Neural crest cell (in vitro differentiated cells): Measurements from ENCODE around the gene CHRNB2. TPM values are rescaled to one million over a fixed set of nuclear protein-coding genes. Genes with fewer than 3 reads are reported as not detected.
A peak's percentile ranks its signal among the peaks of the same experiment; 100 is the strongest.
"Not testable (repeated sequence)": the region's sequence is repeated elsewhere in the genome, so short reads cannot be mapped to it uniquely, and the experiment has no call there.

Experiments used
- DNase-seq: peaks from one replicate; pipeline ENCODE4 v3.0.0; 2021; ENCODE audit warnings: low read depth, mixed read lengths, low spot score
- H3K27ac Mint-ChIP-seq: one replicate; pipeline ENCODE4 v1.8.0; 2021; ENCODE audit warnings: mild to moderate bottlenecking, mixed read lengths; ENCODE audit not compliant: unreplicated experiment
- H3K27me3 Mint-ChIP-seq: 2 replicates; pipeline ENCODE4 v1.8.0; 2021; ENCODE audit warnings: low read depth, mild to moderate bottlenecking, mixed read lengths
- H3K36me3 Mint-ChIP-seq: 2 replicates; pipeline ENCODE4 v1.8.0; 2021; ENCODE audit warnings: low read depth, mild to moderate bottlenecking, mixed read lengths
- H3K4me1 Mint-ChIP-seq: 2 replicates; pipeline ENCODE4 v1.8.0; 2021; ENCODE audit warnings: mixed read lengths
- H3K4me3 Mint-ChIP-seq: one replicate; pipeline ENCODE4 v1.8.0; 2021; ENCODE audit warnings: mild to moderate bottlenecking, mixed read lengths
- H3K9me3 Mint-ChIP-seq: 2 replicates; pipeline ENCODE4 v1.8.0; 2021; ENCODE audit warnings: mixed read lengths
- total RNA-seq: library from RNA; stranded (reverse); gene quantifications from 2 replicates; pipeline ENCODE4 v1.2.1, GENCODE V29; 2021
- TF ChIP-seq, protein P1 (sequence below): fragments of 200-600 bp; sonication (generic); conservative IDR thresholded peaks from 2 replicates; pipeline ENCODE4 v1.5.0; 2021; ENCODE audit warnings: antibody characterized with exemption, mild to moderate bottlenecking

Gene CHRNB2
- total RNA-seq, 1 donor from 2014 or later = 8.7 TPM

DNA sequence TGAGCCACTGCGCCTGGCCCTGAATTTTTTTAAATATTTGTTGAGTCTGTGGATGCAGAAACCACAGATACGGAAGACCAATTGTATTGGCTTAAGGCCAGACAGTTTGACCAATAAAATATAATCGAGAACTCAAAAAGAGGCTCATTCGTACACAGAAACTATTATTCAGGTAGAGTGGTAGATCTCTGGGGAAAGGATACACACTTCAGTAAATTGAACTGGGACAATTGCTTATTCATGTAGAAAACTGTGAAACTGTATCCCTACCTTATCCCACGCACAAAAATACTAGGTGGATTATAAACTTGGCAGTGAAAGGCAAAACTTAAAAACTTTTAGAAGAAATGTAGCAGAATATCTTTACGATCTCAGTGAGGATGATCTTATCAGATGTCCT, 40.4 kb upstream of the CHRNB2 start:
- H3K36me3 Mint-ChIP-seq = no peaks in the 10 kb centered on the region
- no peak overlapping the region for H3K27ac Mint-ChIP-seq
- TF ChIP-seq, protein P1, sequence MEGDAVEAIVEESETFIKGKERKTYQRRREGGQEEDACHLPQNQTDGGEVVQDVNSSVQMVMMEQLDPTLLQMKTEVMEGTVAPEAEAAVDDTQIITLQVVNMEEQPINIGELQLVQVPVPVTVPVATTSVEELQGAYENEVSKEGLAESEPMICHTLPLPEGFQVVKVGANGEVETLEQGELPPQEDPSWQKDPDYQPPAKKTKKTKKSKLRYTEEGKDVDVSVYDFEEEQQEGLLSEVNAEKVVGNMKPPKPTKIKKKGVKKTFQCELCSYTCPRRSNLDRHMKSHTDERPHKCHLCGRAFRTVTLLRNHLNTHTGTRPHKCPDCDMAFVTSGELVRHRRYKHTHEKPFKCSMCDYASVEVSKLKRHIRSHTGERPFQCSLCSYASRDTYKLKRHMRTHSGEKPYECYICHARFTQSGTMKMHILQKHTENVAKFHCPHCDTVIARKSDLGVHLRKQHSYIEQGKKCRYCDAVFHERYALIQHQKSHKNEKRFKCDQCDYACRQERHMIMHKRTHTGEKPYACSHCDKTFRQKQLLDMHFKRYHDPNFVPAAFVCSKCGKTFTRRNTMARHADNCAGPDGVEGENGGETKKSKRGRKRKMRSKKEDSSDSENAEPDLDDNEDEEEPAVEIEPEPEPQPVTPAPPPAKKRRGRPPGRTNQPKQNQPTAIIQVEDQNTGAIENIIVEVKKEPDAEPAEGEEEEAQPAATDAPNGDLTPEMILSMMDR = no peak
- no peak overlapping the region for H3K4me3 Mint-ChIP-seq
- H3K9me3 Mint-ChIP-seq = no peaks in the 10 kb centered on the region
- H3K4me1 Mint-ChIP-seq = no peaks in the 10 kb centered on the region
- H3K27me3 Mint-ChIP-seq = no peaks in the 10 kb centered on the region
- DNase-seq = no peak

DNA sequence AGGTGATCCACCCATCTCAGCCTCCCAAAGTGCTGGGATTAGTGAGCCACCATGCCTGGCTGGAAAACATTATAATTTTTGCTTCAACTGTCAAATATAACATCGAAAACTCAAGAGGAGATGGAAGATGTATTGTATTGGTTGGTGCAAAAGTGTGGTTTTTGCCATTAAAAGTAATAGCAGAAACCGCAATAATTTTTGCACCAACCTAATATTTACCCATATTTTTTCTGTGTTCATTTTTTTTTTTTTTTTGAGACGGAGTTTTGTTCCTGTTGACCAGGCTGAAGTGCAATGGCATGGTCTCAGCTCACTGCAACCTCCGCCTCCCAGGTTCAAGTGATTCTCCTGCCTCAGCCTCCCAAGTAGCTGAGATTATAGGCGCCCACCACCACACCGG, 38.3 kb upstream of the CHRNB2 start:
- Mint-ChIP-seq H3K27me3 (no peaks in the 10 kb centered on the region), H3K27ac (no peak overlapping the region), H3K4me3 (no peak overlapping the region), H3K36me3 (no peaks in the 10 kb centered on the region), H3K9me3 (no peaks in the 10 kb centered on the region), H3K4me1 (peaks cover 2% of the 10 kb centered on the region)
- TF ChIP-seq, protein P1 = no peak
- DNase-seq = no peak

DNA sequence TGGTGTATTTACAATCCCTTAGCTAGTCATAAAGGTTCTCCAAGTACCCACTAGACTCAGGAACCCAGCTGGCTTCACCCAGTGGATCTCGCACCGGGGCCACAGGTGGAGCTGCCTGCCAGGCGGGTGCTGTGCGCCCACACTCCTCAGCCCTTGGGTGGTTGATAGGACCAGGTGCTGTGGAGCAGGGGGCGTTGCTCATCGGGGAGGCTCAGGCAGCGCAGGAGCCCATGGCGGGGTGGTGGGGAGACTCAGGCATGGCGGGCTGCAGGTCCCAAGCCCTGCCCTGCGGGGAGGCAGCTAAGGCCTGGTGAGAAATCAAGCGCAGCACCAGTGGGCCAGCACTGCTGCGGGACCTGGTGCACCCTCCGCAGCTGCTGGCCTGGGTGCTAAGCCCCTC, 35.6 kb upstream of the CHRNB2 start:
- H3K4me3 Mint-ChIP-seq, H3K36me3 Mint-ChIP-seq, H3K27me3 Mint-ChIP-seq, DNase-seq, H3K27ac Mint-ChIP-seq, H3K9me3 Mint-ChIP-seq, H3K4me1 Mint-ChIP-seq: not testable (repeated sequence)

DNA sequence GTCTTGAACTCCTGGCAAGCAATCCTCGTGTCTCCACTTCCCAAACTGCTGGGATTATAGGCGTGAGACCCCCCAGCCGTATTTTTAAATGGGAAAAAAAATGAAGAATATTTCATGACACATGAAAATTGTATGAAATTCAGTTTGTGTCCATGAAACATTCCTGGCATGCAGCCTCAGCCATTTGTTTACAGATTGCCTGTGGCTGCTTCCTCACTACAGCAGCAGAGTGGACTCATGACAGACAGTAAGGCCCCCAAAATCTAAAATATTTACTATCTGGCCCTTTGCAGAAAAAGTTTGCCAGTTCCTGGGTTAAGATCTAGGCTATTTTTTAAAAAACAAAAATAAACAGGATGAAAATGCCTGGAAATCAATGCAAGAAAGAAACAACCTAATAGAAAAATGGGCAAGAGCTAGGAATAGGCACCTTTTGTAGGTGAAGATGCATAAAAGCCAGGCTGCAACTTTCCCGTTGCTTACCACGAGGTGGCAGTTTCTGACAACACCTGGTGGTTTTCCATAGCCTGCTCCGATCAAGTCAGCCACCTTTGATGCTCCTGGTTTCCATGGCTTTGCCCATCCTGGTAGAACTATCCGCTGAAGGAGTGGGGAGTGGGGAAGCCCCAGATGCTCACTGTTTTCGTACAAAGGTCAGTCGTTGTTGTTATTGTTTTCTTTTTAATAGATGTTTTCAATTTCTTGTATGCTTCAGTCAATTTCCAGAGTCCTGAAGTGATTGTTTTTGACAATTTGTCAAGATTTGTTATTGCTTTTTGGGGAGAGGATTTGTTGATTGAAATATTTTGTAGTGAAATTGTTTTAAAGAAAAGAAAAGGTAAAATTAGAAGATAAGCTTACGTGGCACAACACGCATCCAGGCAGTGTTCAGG, 33.4 kb upstream of the CHRNB2 start:
- Mint-ChIP-seq H3K4me1 (peaks cover 6% of the 10 kb centered on the region), H3K36me3 (no peaks in the 10 kb centered on the region), H3K4me3 (no peak overlapping the region), H3K27me3 (peaks cover 12% of the 10 kb centered on the region), H3K27ac (no peak overlapping the region), H3K9me3 (no peaks in the 10 kb centered on the region)
- DNase-seq = no peak
- TF ChIP-seq, protein P1 = peak; percentile 64

DNA sequence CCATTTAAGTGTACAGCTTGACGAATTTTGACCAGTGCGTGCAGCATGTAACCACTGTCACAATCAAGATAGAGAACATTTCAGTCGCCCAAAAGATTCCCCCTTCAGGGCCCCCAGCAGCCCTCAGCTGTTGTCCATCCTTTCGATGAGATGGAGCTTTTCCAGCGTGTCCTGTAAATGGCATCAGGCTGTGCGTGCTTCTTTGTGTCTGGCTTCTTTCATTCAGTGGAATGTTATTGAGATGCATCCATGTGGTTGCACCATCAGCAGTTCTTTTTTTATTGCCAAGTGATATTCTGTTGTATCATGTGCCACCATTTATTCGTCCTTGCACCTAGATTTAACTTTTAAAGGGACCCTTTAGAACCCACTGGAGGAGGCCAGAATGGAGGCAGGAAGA, 31.0 kb upstream of the CHRNB2 start:
- Mint-ChIP-seq H3K4me3 (no peak overlapping the region), H3K27ac (no peak overlapping the region), H3K36me3 (no peaks in the 10 kb centered on the region), H3K4me1 (peaks cover 6% of the 10 kb centered on the region), H3K9me3 (no peaks in the 10 kb centered on the region), H3K27me3 (peaks cover 20% of the 10 kb centered on the region)
- DNase-seq = no peak
- TF ChIP-seq, protein P1 = no peak
